GM19372 (cell line): ENCODE results near the gene LRRC27.
A peak's percentile ranks its signal among the peaks of the same experiment; 100 is the strongest.

ENCODE experiments used
- ATAC-seq: cut with Tn5 transposase; IDR thresholded peaks from one replicate; pipeline ENCODE4 v1.9.1; 2021; ENCODE audit warnings: mild to moderate bottlenecking, low read depth, moderate library complexity; ENCODE audit not compliant: unreplicated experiment

LRRC27 gene

DNA sequence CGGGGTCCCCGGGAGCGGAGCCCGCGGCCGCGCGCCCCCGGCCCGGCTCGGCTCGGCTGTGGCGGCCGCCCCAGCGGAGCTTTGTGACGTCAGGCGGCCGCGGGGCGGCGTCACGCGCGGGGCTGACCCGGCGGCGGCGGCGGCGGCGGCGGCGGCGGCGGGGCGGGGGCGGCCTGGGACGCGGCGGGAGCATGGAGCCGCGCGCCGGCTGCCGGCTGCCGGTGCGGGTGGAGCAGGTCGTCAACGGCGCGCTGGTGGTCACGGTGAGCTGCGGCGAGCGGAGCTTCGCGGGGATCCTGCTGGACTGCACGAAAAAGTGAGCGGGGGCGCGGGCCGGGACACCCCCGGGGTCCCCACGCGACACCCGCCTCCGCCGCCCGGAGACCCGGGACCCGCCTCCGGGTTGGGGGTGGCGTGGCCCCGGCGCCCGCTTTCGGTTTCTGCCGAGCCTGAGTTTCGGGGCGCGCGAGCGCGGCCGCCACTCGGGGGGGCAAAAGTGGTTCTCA is 65.1 kb downstream of the LRRC27 start, which contains the start of gene PWWP2B:
TSS of gene PWWP2B (plus strand) at position 165 of the 506 bp plus-strand sequence. CDS start at position 192, 27 bp downstream.
- peak; percentile 43 for ATAC-seq

DNA sequence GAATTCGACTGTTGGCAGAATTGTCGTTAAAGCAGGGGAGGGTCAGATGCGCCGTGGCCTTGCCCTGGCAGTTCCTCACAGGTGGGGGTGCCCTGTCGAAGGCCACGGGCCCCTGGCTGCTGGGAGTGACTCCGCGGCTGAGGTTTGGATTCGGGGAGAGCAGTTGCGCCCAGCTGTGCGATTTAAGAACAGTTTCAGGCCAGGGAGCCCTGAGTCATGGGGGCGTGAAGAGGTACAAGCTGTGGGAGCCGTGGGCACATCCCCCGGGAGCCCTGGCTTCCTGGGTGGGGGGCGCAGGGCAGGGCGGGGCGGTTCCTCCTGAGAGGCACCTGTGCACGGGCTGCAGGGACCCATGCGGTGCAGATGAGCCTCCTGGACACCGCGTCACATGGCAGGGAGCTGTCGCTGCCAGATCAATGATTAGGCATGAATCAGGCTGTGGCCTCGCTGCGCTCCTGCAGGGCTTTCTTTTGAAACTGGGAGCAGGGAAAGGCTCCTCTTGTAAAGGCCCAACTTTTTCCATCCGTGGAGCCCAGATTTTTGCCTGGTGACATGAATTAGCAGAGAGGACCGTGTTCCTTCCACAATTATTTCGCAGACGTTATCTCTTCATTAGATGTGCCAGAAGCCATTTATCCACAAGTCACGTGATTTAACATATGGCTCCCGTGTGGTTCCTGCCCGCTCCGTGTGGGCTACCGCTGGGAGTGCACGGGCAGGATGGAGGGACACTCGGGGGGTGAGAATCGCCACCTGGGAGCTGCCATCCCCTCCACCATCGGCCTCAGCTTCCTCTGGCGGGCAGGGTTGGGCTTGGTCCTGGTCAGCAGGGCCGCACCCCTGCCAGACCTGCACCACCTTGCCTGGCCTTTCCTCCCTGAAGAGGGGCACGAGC is 65.9 kb downstream of the LRRC27 start:
- ATAC-seq, result peak; percentile 14

DNA sequence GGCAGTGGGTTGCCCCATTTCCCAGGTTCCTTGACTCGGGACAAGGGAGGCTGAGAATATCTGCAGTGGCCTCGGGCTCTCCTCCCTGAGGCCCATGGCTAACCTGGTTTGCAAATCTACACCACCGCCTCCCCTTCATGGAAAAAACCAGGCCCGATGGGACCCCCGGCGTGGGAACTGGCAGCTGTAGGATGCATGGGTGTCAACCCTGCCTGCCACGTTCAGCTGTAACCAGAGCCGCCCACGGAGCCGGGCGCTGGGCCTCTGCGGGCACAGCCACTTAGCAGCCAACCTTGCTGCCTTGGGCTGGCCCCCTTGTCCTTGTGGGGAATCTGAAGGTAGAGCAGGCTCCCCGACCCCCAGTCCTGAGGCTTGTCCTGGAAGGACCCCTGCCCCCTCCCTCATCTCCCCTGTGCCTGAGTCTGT is 66.6 kb downstream of the LRRC27 start:
- no peak for ATAC-seq

DNA sequence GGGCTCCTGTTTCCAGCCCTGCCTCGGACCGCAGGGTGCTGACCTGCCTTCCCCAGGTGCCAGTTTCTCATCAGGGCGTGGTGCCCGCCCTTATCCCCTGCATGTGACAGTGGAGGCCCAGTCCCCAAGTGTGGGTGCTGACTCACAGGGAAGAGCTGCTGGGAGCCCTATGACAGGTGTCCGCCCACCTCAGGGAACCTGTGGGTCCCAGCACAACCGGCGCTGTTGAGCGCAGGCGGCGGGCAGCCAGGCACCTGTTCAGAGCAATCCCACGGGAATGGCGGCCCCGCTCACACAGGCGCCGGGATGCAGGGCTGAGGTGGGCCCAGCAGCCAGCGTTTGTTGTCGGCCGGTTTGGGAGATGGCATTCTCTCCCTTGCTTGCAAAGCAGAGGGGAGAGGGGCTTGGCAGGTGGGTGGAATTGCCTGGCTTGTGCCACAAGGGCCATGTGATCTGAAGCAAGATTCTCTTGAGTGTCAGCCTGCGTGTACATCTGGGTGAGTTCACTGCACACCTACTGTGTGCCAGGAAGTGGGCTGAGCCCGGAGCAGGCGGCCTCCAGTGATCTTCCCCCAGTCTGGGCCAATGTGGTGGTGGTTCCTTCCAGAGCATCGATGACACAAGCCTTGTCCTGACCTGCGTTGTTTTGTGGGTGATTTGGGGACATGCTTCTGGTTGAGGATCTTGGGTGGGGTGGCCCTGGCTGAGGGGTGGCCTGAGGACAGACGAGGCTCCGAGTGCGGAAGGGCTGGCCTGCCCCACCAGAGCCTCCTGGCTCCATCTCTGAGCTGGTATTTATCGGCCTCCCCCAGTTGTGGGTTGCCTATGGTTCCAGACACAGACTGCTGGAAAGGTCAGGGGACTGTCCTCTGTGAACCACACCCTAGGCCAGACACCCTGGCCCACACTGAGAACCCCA is 67.4 kb downstream of the LRRC27 start:
- no peak for ATAC-seq

DNA sequence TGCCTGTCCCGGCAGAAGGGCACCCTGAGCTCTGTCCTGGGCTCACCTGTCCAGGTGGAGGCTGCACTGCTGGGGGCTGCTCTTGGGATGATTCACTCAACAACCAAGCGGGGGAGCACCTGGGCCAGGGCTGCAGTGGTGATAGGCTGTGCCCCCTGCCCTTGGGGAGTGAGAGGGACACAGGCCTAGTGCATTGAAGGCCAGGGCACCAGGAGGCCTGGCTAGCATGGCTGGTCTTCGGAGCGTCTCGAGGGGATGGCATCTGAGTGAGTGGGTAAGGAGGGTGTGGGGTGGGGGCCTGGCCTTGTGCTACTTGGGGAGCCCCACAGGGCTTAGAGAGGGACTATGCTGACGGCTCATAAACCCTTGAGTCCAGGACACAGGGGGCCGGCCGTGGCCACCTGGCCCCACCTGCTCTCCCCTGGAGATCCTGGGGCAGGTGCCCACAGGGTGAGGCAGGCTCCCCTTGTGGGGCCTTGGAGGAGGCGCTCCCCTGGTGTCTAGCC is 68.1 kb downstream of the LRRC27 start:
- no peak for ATAC-seq

DNA sequence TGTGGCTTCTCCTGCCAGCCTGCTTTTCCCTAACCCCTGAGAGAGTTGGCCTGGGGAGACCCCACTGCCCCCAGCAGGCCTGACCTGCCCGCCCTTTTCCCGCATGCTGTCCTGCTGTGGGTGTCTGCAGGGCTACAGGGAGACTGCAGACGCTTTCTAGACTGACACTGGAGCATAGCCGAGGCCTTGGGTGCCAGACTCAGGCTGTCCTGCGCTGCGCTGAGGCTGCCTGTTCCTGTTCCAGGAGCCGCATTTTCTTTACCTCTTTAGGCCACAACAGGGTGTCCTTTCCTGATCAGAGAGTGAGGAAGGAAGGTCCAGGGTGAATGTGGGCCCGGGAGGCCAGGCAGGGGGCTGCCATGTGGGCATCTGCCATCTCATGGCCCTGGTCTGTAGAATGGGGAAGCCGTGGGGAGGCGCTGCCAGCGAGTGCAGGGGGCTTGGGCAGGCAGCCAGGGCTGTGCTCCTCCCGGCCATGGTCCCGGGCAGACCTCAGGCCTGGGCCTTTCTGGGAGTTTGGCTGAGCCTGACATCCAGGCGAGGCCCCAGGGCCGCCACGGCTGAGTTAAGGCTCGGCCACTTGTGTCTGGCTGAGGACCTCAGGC is 68.7 kb downstream of the LRRC27 start:
- no peak for ATAC-seq

DNA sequence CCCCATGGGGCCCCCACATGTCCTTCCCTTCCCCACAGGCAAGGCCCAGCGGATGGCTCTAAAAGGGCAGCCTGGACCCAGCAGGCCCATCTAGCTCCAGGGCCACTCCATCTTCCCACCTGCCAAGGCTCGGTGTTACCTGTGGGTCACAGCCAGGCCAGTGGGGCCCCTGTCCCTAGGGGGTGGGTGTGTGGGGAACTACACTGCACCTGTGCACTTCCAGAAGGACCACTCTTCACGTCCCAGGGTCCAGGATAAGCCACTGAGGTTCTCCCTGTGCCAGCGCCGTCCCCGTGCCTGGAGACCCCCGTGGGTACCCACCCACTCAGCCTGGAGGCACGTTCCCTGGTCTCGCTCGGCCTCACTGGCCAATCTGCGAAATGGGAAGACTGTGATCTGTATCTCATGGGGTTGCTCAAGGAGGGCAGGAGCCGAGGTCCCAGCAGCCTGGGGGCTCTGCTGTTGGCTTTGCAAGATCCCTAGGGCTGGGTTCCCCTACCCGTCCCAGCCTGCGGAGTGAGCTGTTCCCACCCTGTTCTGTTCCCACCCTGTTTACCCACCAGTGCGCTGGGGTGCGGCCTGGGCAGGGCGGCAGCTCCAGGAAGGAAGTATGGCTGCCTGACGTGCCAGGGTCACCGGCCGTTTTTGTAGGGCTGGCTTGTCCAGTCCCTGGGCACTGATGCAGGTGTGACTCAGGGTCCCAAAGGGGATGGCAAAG is 69.6 kb downstream of the LRRC27 start:
- ATAC-seq, result no peak

DNA sequence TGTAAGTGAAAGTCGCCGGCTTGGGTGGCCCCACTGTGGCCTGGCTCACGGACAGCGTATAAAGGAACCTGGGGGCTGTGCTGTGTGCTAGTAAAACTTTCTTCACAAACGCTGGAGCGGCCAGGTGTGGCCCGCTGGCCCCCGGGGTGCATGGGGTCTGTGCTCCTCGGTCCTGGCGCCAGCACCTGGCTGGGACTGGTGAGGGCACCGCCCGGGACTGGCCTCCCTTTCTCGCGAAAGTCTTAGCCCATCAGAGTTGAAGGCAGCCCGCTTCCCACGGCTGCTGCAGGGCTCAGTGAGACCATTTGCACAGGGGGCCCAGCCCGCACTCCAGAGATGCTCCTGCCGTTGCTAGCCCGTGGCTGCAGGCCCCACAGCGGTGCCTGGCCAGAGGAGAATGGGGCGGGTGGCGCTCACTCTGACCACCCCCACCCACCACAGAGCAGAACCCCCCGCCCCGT is 70.8 kb downstream of the LRRC27 start:
- ATAC-seq, result no peak

DNA sequence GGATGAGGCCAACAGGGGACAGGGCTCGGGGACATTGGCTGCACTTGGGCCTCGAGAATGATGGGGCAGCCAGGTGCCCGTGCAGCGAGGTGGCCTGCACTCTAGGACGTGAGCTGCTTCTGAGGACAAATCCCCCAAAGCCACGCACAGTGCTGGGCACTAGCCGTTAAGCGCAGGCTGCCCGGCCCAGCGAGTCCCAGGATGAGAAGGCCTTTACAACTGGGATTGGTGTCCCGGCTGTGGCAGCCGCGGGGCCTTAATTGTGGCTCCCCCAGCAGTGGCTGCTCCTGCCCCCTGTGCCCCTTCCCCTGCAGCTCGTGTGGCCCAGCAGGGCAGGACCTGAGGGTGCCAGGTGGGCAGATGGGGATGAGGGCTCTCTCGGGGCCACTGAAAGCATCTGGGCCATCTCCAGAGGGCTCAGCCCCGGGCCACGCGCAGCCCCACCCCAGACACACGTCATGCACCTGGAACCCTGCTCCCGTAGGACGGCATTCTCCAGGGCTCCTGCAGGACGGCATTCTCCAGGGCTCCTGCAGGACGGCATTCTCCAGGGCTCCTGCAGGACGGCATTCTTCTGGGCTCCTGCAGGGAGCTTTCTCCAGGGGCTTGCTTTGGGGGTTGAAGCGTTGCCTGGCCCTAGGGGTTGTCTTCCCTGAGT is 71.6 kb downstream of the LRRC27 start:
- no peak for ATAC-seq

DNA sequence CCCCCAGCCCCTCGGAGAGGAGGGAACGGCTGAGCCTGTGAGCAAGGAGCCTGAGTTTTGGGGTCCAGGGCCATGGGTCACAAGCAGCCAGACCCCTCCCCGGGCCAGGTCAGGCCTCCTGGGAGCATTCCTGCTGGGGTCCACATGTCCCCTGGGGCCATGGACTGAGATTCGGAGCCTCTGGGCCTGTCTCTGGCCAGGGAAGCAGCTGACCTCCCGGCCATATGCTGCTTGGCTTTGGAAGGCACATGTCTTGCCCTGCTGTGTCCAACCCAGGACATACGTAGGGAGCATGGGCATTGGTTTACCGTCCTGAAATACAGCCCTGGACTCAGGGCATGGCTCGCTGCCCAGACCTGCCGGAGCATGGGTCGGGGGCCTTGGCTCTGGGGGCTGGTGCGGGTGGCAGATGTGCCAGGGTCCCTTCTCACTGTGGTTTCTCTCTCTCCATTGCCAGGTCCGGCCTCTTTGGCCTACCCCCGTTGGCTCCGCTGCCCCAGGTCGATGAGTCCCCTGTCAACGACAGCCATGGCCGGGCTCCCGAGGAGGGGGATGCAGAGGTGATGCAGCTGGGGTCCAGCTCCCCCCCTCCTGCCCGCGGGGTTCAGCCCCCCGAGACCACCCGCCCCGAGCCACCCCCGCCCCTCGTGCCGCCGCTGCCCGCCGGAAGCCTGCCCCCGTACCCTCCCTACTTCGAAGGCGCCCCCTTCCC is 72.3 kb downstream of the LRRC27 start:
- no peak for ATAC-seq

DNA sequence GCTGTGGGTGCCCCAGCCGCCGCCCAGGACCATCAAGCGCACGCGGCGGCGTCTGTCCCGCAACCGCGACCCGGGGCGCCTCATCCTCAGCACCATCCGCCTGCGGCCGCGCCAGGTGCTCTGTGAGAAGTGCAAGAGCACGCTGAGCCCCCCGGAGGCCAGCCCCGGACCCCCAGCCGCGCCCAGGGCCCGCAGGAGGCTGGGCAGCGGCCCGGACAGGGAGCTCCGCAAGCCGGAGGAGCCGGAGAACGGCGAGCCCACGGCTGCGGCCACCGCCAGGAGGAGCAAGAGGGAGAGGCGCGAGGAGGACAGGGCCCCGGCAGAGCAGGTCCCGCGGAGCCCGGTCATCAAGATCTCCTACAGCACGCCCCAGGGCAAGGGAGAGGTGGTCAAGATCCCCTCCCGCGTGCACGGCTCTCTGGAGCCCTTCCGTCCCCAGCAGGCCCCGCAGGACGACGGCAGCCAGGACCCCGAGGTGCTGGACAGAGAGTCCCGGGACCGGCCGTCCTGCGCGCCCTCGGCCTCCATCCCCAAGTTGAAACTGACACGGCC is 73.0 kb downstream of the LRRC27 start:
- no peak for ATAC-seq

DNA sequence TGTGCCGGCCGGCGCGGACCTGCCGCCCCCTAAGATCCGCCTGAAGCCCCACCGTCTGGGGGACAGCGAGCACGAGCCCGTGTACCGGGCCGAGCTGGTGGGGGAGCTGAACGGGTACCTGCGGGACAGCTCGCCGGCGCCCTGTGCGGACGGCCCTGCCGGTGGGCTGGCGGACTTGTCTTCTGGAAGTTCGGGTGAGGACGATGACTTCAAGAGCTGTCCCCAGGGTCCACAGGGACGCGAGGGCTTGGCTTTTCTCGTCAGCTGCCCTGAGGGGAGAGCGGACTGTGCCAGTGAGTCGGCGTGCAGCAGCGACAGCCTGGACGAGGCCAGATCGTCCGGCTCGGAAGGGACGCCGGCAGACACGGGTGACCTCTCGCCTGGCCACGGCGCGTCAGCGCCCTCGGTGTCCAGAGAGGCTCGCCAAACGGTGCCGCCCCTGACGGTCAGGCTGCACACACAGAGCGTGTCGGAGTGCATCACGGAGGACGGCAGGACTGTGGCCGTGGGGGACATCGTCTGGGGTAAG is 73.5 kb downstream of the LRRC27 start:
- ATAC-seq, result no peak

DNA sequence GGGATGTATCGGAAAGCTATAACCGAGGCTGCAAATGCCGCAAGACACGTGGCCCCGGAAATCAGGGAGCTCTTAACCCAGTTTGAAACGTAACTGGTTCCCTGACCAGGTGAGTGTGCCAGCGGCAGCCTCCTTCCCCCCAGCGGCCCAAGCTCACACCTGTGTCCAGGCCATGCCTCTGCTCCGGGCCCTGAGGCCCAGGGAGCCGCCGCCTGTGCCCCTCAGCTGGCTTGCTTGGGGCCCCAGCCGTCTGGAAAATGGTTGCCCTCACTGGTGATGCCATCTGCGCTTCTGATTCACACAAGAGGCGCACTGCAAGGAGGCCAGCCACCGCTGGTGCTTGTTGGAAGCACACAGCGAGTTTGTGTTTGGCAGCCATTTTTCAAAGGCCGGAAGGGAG is 74.2 kb downstream of the LRRC27 start:
- no peak for ATAC-seq

DNA sequence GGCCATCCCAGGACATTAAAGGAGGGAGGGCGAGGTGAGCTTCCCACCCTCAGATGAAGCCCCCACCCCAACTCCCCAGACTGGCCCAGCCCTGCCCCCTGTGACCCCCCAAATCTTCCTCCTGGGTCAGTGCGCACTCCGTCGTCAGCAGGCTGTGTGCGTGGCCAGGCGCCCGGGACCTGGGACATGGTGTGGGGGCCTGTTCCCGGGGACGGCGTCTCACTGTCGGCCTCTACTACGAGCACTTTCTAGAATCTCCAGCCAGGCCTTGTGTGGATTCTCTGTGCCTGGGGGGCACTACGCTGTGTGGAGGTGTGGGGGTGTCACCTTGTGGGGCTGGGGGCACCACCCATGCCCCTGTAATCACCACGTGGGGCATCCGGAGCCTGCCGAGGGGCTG is 74.8 kb downstream of the LRRC27 start:
- no peak for ATAC-seq

DNA sequence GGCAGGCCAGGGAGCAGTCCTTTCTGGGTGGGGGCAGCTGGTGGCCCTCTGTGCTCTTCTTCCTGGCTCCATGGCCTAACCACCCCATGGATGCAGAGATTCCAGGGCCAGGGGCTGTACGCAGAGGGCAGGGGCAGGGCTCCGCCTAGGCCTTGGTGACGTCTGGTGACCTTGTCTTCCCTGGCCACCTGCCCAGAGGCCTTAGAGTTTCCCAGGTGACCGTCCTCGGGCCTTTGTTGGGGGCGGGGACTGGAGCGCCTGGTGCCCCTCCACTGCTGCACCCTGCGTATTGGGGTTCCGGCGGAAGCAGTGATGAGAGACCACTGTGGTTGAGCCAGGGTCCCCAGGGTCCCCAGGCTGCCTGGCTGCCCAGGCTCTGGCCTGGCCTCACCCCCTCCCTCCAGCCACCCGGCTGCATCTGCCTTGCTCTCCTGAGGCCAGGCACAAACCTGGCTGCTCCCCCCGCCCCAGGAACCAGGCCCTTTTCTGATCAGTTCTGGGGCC is 75.3 kb downstream of the LRRC27 start:
- no peak for ATAC-seq

DNA sequence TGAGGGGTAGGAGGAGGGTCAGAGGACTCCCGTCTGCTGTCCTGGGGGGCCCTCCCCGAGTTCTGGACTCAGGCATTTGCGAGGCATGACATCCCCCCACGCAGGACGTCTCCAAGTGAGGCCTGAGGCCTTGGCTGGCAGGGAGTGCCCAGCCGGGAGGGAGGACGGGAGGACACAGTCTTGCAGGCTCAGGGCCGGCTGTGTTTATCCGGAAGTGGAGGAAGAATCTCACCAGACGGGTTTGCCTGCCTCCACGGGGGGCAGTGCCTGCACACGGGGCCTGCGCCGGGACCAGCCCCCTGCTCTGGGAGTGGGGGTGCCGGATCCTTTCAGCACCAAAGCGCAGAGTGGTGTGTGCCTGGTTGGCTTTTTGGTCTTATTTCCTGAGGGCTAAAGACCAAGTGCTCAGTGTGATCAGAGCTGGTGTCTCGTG is 75.9 kb downstream of the LRRC27 start:
- no peak for ATAC-seq

DNA sequence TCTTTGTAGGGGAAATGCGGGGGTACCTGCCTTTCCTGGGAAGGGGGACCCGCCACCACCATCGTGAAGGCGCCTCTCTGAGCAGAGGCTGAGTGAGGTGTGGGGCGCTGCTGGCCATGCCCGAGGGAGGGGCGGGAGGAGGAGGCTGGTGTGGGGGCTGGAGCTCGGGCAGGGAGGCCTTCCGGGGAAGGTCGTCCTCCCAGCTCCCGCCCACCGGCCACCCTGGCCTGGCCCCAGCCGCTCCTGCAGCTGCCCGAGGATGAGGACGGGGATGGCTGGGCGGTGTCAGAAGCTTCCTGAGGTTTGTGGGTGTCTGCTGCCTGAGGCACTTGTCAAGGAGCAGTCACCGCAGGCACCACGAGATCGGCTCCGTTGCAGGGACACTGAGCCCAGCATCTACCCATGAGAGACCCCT is 76.4 kb downstream of the LRRC27 start:
- no peak for ATAC-seq
